ENCODE results near the gene MYO9B. TPM values are rescaled to one million over a fixed set of nuclear protein-coding genes. Genes with fewer than 3 reads are reported as not detected.

Gene MYO9B
- total and polyA plus RNA-seq, 2 donors (not counting 1 experiment from before 2014, with no cell fraction given) = 32.5 to 52.5 TPM

DNA sequence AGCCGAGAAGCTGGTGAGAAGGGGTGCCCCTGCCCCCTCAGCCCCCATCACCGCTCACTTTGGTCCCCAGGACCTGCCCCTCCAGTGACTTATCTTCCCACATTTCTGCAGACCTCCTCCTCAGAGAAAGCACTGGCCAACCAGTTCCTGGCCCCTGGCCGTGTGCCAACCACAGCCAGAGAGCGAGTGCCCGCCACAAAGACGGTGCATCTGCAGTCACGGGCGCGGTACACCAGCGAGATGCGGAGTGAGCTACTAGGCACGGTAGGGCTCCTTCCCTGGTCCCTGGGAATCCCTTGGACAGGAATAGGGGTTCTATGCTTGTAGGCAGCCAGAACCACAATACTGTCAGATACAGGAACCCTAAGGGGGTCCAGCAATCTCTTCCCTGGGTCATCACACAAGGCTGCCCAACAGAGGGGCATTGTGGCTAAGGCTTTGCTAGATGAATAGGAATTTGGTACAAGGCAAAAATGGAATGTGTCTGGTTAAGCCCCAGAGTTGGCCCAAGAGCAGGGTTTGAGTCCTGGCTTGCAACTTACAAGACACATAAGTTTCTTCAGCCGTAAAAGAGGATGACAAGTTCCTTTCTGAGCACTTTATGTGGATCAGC, 140.6 kb downstream of the MYO9B start:
- H3K27ac ChIP-seq (ENCODE audit: insufficient read depth, low read length) = peak overlapping the region; percentile 36
- H3K9me3 ChIP-seq (ENCODE audit: control insufficient read depth, insufficient read depth, low read depth, low read length) = no peaks in the 10 kb centered on the region
- H2AFZ ChIP-seq (ENCODE audit: low read length) = no peak overlapping the region

GRCh38 chr19:17219286-17219685, 143.7 kb downstream of the MYO9B start:
- Histone ChIP-seq H3K36me3 (ENCODE audit: control insufficient read depth, insufficient read depth, low read length) (peaks cover 11% of the 10 kb centered on the region), H3K4me3 (replicated peaks in 1 of 4; ENCODE audit: control extremely low read depth in 1 of 4, insufficient read depth in 1 of 4, low read depth in 3 of 4, low read length in 4 of 4) (no peak overlapping the region), H2AFZ (ENCODE audit: low read length) (no peak overlapping the region), H3K4me2 (ENCODE audit: extremely low read depth, insufficient read depth, low read length) (no peak overlapping the region), H3K9me3 (ENCODE audit: control insufficient read depth, insufficient read depth, low read depth, low read length) (no peaks in the 10 kb centered on the region), H4K20me1 (ENCODE audit: control insufficient read depth, extremely low read depth, insufficient read depth, low read length) (no peaks in the 10 kb centered on the region), H3K9ac (ENCODE audit: insufficient read depth, low read length) (no peak overlapping the region), H3K79me2 (ENCODE audit: control insufficient read depth, insufficient read depth, low read length) (no peaks in the 10 kb centered on the region), H3K4me1 (ENCODE audit: control insufficient read depth, extremely low read depth, insufficient read depth, low read length) (peaks cover 8% of the 10 kb centered on the region), H3K27ac (ENCODE audit: insufficient read depth, low read length) (no peak overlapping the region), H3K27me3 (ENCODE audit: control insufficient read depth, insufficient read depth, low read length) (no peaks in the 10 kb centered on the region)
- DNase-seq (ENCODE audit: low read depth in 2 of 2) = no peak
- no peak for TF ChIP-seq EZH2 (IDR thresholded peaks at IDR 0.05; ENCODE audit: low read length, missing control alignments)
- TF ChIP-seq CTCF (conservative IDR thresholded peaks at IDR 0.05 in 1 of 2, IDR thresholded peaks at IDR 0.05 in 1 of 2; ENCODE audit: low read depth in 1 of 2, low read length in 2 of 2) = no peak

More for the DNA sequence above, 140.6 kb downstream of the MYO9B start:
- Histone ChIP-seq H3K4me3 (replicated peaks in 1 of 4; ENCODE audit: control extremely low read depth in 1 of 4, insufficient read depth in 1 of 4, low read depth in 3 of 4, low read length in 4 of 4) (peak overlapping the region; percentile 63 to 80 (median 67)), H3K9ac (ENCODE audit: insufficient read depth, low read length) (no peak overlapping the region), H4K20me1 (ENCODE audit: control insufficient read depth, extremely low read depth, insufficient read depth, low read length) (no peaks in the 10 kb centered on the region), H3K27me3 (ENCODE audit: control insufficient read depth, insufficient read depth, low read length) (no peaks in the 10 kb centered on the region), H3K4me1 (ENCODE audit: control insufficient read depth, extremely low read depth, insufficient read depth, low read length) (peaks cover 8% of the 10 kb centered on the region), H3K4me2 (ENCODE audit: extremely low read depth, insufficient read depth, low read length) (peak overlapping the region; percentile 58), H3K79me2 (ENCODE audit: control insufficient read depth, insufficient read depth, low read length) (no peaks in the 10 kb centered on the region), H3K36me3 (ENCODE audit: control insufficient read depth, insufficient read depth, low read length) (peaks cover 20% of the 10 kb centered on the region)
- no peak for DNase-seq (ENCODE audit: low read depth in 2 of 2)
- TF ChIP-seq EZH2 (IDR thresholded peaks at IDR 0.05; ENCODE audit: low read length, missing control alignments) = no peak
- no peak for TF ChIP-seq CTCF (conservative IDR thresholded peaks at IDR 0.05 in 1 of 2, IDR thresholded peaks at IDR 0.05 in 1 of 2; ENCODE audit: low read depth in 1 of 2, low read length in 2 of 2)

- peaks cover 2% of the 10 kb centered on the region for H3K4me1 ChIP-seq (ENCODE audit: control insufficient read depth, extremely low read depth, insufficient read depth, low read length)
- H3K4me3 ChIP-seq (replicated peaks in 1 of 4; ENCODE audit: control extremely low read depth in 1 of 4, insufficient read depth in 1 of 4, low read depth in 3 of 4, low read length in 4 of 4) = no peak overlapping the region
- DNase-seq (ENCODE audit: low read depth in 2 of 2) = peak; percentile 77 to 84
- peak overlapping the region; percentile 26 for H3K27ac ChIP-seq (ENCODE audit: insufficient read depth, low read length)
- H3K36me3 ChIP-seq (ENCODE audit: control insufficient read depth, insufficient read depth, low read length) = peaks cover 11% of the 10 kb centered on the region
- peak overlapping the region; percentile 22 for H2AFZ ChIP-seq (ENCODE audit: low read length)
- no peak overlapping the region for H3K4me2 ChIP-seq (ENCODE audit: extremely low read depth, insufficient read depth, low read length)
- no peaks in the 10 kb centered on the region for H3K79me2 ChIP-seq (ENCODE audit: control insufficient read depth, insufficient read depth, low read length)
- H3K9ac ChIP-seq (ENCODE audit: insufficient read depth, low read length) = no peak overlapping the region
- no peak for TF ChIP-seq EZH2 (IDR thresholded peaks at IDR 0.05; ENCODE audit: low read length, missing control alignments)
- TF ChIP-seq CTCF (conservative IDR thresholded peaks at IDR 0.05 in 1 of 2, IDR thresholded peaks at IDR 0.05 in 1 of 2; ENCODE audit: low read depth in 1 of 2, low read length in 2 of 2) = no peak
- no peaks in the 10 kb centered on the region for H3K9me3 ChIP-seq (ENCODE audit: control insufficient read depth, insufficient read depth, low read depth, low read length)
- H4K20me1 ChIP-seq (ENCODE audit: control insufficient read depth, extremely low read depth, insufficient read depth, low read length) = no peaks in the 10 kb centered on the region
- H3K27me3 ChIP-seq (ENCODE audit: control insufficient read depth, insufficient read depth, low read length) = no peaks in the 10 kb centered on the region
Observed at GRCh38 chr19:17220207-17220758, 144.7 kb downstream of the MYO9B start.
